Skin of body (tissue), 2 donors: Measurements from ENCODE around the gene GLI3. TPM values are rescaled to one million over a fixed set of nuclear protein-coding genes. Genes with fewer than 3 reads are reported as not detected.
A peak's percentile ranks its signal among the peaks of the same experiment; 100 is the strongest.

ENCODE experiments used
- DNase-seq: peaks from one replicate; lab custom pipeline; 2025; lab: John Stamatoyannopoulos, UW
- total RNA-seq: library from RNA; depleted of rRNA; stranded (reverse); fragments of >200 nt; gene quantifications from one replicate; pipeline ENCODE4 v1.2.3, GENCODE V29; 2014

GLI3 gene
- total RNA-seq, 1 donor from 2014 or later = 23.4 TPM

DNA sequence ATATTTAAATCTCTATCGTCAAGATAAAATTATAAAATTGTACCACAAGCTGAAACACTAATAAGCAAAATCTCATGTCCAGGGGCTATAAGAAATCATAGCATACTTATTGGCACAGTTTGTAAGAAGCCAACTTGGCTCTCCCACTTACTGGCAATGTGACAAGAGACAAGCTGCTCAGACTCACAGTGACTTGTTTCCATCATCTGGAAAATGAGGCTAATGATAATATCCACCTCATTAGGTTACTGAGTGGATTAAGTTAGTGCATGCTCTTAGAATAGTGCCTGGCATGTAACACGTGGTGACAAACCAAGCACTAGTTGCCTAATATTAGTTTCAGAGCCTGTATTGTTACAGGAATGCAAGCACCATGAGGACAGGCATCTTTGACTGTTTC is 234.4 kb downstream of the GLI3 start:
- DNase-seq = no peak

DNA sequence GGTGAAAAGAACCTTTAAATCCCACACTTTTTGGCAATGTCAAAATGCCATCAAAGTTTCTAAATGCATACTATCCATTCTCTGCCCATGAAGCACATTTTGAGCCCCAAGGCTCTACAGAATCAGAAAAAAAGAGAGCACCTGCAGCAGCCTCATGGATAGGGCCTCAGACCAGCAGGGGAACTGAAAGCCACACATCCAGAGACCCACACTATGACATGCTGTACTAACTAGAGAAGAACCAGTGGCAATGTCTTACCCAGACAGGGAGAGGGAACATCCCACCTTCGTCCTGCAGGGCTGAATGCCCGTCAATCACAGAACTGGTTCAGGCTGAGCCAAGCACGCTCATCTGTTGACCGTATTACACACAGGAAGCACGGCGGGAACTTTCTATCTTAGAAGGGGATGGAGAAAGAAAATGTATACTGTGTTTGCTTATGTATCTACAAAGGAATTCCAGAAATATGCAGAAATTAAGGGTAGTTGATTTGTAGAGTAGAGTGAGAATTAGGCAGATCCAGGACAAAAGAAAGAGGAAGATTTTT is 237.2 kb downstream of the GLI3 start:
- no peak for DNase-seq

DNA sequence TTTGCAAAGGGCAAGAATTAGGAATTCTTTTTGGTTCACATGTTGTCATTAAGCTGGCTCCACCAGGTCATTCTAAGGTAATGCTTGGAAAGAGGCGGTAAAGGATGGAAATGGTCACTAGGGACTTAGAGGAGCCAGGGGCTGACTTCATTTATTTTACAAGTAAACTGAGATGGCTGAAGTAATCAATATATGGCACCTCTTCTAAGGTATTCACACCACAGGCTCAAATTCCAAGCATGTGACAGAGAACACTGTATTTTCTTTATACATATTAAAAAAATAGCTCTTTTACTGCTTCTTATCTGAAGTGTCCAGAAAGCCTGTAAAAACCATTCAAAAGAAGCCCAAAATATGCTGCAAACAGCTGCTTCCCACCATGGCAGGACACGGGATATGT is 239.0 kb downstream of the GLI3 start:
- no peak for DNase-seq

DNA sequence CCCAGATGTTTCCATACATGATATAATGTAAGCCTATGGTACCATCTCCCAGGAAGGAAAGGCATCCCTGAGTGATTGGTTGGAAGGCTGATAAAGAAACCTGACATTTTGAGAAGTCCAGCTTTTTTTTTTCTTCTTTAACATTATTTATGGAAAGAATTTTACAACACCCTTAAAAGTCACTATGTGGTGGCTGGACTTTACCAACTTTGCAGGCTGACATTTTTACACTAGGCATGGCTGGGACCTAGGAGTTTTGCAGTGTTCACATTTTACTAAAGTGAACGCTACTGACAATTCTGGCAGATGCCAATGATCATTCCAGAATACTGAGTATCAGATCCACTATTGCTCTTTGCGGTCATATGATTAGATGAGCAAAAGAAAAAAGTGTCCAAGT is 239.9 kb downstream of the GLI3 start:
- DNase-seq = no peak

DNA sequence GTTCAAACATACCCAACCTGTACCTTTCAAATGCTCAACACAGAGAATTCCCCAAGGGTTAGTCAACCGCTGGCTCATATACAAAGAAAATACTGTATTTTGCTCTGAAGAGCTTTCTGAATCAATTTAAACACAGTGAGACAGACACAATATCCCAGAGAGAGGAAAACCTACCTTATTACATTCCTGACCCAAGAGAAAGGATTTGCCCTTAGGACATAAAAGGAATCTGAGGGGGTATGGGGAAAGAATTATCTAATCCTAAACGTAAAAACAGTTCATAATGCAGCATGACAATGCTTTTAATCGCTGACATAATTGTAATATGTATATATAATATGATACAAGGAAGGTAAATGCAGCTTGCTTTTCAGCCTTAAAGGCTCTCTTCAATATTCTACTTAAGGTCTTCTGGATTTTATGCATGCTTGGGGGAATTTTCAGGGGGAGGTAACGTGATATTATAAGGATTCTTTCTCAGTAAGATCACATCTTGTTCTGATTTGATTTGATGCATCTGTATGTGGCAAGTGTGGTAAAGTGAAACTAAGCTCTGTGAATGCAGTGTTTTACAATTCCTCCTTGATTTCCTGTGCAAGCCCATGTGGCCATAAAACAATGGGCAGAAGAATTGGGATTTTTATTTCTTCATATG is 240.5 kb downstream of the GLI3 start:
- peak; percentile 76 for DNase-seq

GRCh38 chr7:41995632-41996271 is 241.3 kb downstream of the GLI3 start:
- no peak for DNase-seq

DNA sequence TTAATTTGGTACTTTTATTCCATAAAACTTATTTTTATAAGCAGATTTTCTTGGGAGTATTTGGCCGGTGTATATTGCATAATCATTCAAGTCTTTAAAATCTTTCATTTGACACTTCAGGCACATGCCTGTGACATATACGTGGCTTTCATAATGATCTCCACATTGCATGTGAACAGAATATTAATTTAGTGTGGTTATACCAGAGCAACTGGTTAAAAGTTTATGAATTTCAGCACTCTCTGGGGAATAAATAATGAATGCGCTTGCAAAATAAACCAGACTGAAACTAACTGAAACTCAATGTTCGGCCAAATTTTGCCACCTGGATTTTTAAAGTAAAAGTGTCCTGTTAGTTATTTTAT is 242.3 kb downstream of the GLI3 start:
- DNase-seq = no peak

DNA sequence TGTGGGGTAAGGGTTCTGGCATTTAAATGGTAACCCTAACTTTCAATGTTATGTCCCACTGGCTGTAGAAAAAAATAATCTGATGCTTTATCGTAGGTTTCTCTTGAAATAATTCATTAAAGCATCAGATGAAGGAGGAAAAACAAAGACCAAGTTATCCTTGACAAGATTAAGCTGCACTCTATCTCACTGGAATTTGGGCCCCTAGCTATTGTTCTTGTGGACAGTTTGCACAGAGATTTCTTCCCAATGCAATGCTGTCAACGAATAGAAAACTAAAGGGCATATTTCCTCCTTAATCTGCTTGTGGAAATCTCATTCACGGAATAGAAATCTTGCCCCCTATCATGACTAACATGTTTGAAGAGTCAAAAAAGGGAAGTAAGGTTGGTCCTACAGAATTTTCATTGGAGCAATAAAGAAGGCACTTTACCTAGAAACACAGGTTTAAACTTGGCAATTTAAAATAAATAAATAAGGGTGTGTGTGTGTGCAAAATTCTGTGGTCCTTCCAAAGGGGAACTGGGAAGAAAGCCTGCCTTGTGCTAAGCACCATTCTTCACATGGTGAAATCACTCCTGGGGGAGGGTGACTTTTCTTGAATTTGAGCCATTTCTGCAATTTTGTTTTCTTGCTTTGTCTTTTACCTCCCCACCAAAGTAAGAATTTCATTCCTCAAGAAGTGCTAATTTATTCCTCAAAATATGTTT is 242.8 kb downstream of the GLI3 start:
- DNase-seq = no peak

DNA sequence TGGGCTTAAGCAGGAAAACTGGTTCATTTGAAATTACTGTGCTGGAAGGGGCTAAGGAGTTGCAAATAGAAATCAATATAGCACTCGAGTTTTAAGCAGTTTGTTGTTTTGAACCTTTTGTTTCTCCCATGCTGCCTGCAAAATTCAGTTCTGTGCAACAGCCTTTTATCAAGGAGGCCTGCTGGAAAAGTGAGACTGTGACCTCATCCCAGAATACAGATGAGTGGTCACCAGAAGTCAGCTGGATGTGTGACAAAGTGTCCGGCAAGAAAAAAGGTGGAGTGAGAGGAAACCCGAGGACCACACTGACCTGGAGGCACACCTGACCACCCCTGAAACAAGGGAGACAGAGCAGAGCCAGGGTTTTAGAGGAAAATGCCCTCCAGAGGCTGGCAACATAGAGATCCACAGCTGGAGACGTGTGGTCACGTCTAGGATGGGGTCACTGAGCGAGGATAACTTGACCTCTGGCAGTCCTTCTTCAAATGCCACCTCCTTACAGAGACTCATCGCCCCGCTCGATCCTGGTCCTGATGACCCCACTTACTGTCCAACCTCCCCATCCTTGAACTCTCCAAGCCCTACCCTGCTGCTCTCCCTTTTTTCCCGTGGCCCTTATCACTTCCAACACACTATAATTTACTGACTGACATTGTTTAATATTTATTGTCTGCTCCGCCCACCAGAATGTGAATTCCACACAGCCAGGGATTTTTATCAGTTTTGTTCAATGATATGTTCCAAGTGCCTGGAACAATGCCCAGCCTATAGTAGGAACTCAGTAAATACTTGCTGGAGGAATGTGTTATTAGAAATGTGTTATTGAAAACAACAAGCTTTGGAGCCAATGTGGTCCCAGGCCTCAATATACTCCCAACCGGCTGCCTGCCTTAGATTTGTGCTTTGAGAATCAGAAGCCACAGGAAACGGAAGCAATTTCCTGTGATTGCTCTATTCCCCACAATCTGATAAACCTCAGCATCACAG is 243.8 kb downstream of the GLI3 start:
- peak; percentile 83 for DNase-seq

GRCh38 chr7:41984888-41985287 is 252.1 kb downstream of the GLI3 start:
- no peak for DNase-seq

- DNase-seq = no peak
Measured at GRCh38 chr7:41981046-41982040, 255.7 kb downstream of the GLI3 start.

DNA sequence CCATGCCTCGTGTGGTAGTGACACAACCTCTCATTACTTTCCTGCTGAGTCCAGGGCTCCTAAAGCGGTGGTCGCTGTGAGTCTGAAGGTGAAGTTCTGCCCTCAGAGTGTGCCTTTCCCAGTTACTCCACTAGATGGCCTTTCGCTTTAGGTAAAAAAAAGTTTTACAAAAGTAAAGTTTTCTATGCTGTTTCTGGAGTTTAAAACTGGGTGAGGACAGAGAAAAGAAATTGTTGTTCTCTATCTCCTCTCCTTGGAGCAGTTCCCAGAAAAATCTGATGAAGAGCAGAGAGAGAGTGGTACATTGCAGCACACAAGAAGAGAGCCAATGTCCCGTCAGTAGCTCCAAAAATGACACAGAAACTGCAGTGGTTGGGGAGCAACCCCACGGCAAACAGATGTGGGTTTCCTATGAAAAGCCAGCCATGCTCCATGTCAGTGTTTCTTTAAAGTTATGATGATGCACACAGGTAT is 257.1 kb downstream of the GLI3 start:
- DNase-seq = peak; percentile 66

GRCh38 chr7:41978858-41979257 is 258.2 kb downstream of the GLI3 start:
- DNase-seq = no peak

- DNase-seq = no peak
Measured at GRCh38 chr7:41977661-41978060, 259.3 kb downstream of the GLI3 start.

- DNase-seq = peak; percentile 59
Measured at GRCh38 chr7:41977151-41977651, 259.8 kb downstream of the GLI3 start.

DNA sequence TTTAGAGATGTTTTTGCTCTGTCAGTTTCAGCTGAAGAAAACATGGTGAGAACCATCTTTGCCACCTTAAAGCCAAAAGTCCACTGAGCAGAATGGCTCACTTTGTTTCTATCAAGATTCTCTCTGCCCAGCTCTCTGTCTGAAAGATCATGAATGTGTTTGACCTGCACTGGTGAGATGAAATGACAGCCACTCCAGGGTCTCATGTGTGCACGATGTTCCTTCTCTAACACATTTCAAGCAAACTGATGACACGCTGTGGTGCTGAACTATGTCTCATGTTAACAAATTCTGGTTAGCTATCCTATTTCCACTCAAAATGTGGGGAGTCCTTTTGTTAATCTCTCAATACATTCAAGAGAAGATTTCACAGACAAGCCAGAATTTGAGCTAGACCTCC is 260.6 kb downstream of the GLI3 start:
- DNase-seq = no peak

DNA sequence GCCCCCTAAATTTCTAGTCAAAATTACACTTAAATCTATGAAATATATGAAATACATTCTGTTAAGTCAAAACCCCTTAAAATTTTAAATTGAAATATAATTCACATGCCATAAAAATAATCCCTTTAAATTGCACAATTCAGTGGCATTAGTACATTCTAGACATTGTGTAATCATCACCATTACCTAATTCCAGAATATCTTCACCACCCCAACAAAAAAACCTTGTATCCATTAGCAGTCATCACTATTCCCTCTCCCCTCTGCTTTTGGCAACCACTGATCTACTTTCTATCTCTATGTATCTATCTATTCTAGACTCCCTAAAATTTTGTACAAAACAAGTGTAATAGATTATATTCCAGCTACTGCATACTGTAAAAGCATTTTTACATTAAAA is 261.2 kb downstream of the GLI3 start:
- no peak for DNase-seq

DNA sequence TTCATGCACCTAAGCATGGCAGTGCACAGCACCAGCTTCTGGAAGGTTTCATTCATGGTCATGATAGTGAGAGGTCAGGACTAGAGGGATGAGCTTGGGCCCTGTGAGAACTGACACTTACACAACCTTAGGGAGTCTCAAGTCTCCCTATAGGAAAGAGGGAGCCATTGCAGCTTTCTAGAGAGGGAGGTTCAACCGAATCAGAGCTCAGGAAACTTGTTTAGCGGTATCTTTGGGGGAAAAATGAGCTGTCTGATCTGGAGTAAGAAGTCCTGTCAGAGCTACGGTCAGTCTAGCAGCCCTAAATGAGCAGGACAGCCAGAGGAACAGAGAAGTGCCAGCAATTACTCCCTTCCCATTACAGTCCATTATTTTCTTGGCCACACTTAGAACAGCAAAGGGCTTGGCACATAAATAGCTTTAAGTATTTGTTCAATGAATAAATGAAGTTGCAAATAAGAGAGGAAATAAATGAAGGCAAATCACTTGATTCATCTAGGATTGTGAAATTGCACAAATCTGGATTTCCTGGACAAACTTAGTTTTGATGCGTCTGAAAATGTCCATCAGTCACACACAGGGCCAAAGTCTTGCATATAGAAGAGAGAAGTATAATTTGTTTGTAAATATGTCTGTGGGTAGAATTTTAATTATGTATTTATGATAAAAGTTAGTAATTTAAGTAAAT is 262.0 kb downstream of the GLI3 start:
- DNase-seq = no peak

DNA sequence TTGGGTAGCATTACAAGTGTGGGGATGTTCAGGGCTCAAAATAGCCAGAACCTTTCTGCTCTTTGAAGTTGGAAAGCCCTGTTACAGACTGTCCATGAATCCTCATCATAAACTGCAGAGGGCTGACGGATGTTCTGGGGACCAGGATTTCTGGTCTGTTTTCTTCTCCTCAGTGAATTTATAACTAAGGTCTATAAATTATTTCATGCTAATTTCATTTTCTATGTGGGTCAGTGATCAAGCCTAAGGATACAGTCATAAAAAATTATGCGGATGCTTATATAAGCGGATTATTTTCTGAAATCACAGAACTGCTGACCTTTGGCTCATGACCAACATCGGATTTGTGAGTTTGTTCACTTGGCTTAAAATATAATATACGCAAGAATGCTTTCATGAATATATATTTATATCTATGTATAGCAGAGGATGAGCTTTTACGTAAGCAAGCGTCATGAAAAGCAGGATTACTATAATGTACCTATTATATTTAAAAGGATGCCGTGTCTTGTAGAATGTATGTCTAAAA is 263.7 kb downstream of the GLI3 start:
- DNase-seq = no peak
